Renal cortex interstitium (tissue), 11 donors: ENCODE data around the gene PYGO2. TPM values are rescaled to one million over a fixed set of nuclear protein-coding genes. Genes with fewer than 3 reads are reported as not detected.
"Not testable (repeated sequence)": the region's sequence is repeated elsewhere in the genome, so short reads cannot be mapped to it uniquely, and the experiment has no call there.

Source experiments
- DNase-seq, 11 donors: peaks; one replicate each; pipeline ENCODE4 v3.0.0-alpha.2; 2013; ENCODE audit warnings: low read depth in 9 of 11, low spot score in 4 of 11; ENCODE audit errors: extremely low read depth in 1 of 11
- polyA plus RNA-seq, 3 donors: library from polyadenylated mRNA; unstranded; fragments of 120-200 nt; gene quantifications; one replicate each; pipeline ENCODE4 v1.2.1, GENCODE V29; 2013; ENCODE audit not compliant: insufficient read length in 3 of 3

The PYGO2 gene
- polyA plus RNA-seq, 3 donors: 41.5 to 48.0 (median 43.6) TPM

GRCh38 chr1:154990276-154990675, 28.7 kb upstream of the PYGO2 start:
- no peak for DNase-seq

- DNase-seq: no peak
These were observed 27.7 kb upstream of the PYGO2 start for GRCh38 chr1:154989195-154989860.

GRCh38 chr1:154988058-154988954, 26.7 kb upstream of the PYGO2 start:
- no peak for DNase-seq

- DNase-seq: no peak
These were observed 25.7 kb upstream of the PYGO2 start for GRCh38 chr1:154987326-154987725.

- DNase-seq: not testable (repeated sequence)
These were observed 25.2 kb upstream of the PYGO2 start for GRCh38 chr1:154986736-154987135.

- DNase-seq: no peak
These were observed 22.3 kb upstream of the PYGO2 start for GRCh38 chr1:154983776-154984466.

- DNase-seq: peak; percentile 96 to 100 (median 99)
These were observed 21.5 kb upstream of the PYGO2 start, which contains the start of gene FLAD1 for GRCh38 chr1:154982897-154983648. FLAD1 (plus strand) TSS chr1:154983344; CDS start chr1:154983695, 351 bp downstream.

- no peak for DNase-seq
These were observed 20.8 kb upstream of the PYGO2 start for GRCh38 chr1:154982341-154982740.

GRCh38 chr1:154978360-154978759, 16.8 kb upstream of the PYGO2 start:
- no peak for DNase-seq

- DNase-seq: not testable (repeated sequence)
These were observed 16.2 kb upstream of the PYGO2 start for GRCh38 chr1:154977762-154978161.

- peak in 1 of 11 donors; percentile 42 for DNase-seq
These were observed 14.0 kb upstream of the PYGO2 start for GRCh38 chr1:154975409-154976059.

- DNase-seq: peak; percentile 90 to 100 (median 96)
These were observed 13.3 kb upstream of the PYGO2 start for GRCh38 chr1:154974808-154975408.

GRCh38 chr1:154974102-154974807, 12.7 kb upstream of the PYGO2 start, which contains the start of gene CKS1B:
CKS1B (plus strand) TSS chr1:154974681; CDS start chr1:154974746, 65 bp downstream.
- peak; percentile 98 to 100 (median 99) for DNase-seq

GRCh38 chr1:154973344-154974101, 11.9 kb upstream of the PYGO2 start:
- peak in 10 of 11 donors; percentile 83 to 96 (median 92) for DNase-seq

- peak in 1 of 11 donors; percentile 27 for DNase-seq
These were observed 11.1 kb upstream of the PYGO2 start for GRCh38 chr1:154972517-154973343.

- no peak for DNase-seq
These were observed 10.6 kb upstream of the PYGO2 start for GRCh38 chr1:154972213-154972516.
